GM10266 (cell line): ENCODE measurements around the gene JAZF1.

Experiments
- DNase-seq: peaks from one replicate; pipeline ENCODE4 v3.0.0; 2012; ENCODE audit errors: extremely low spot score
- CTCF ChIP-seq: IDR thresholded peaks from 2 replicates; pipeline ENCODE4 v1.5.1; 2012; ENCODE audit warnings: mild to moderate bottlenecking, low read depth; ENCODE audit not compliant: control insufficient read depth, insufficient read depth; ENCODE audit errors: missing control alignments

Gene JAZF1

GRCh38 chr7:28174442-28174841 lies 6.2 kb downstream of the JAZF1 start:
- DNase-seq = no peak
- TF ChIP-seq CTCF = no peak

- no peak for DNase-seq
- TF ChIP-seq CTCF = no peak
Measured at GRCh38 chr7:28173531-28173930, 7.1 kb downstream of the JAZF1 start.

- no peak for DNase-seq
- no peak for TF ChIP-seq CTCF
Measured at GRCh38 chr7:28172958-28173357, 7.6 kb downstream of the JAZF1 start.

- TF ChIP-seq CTCF = no peak
- no peak for DNase-seq
Measured at GRCh38 chr7:28170701-28171100, 9.9 kb downstream of the JAZF1 start.

- no peak for TF ChIP-seq CTCF
- DNase-seq = no peak
Measured at GRCh38 chr7:28169230-28169629, 11.4 kb downstream of the JAZF1 start.

GRCh38 chr7:28168393-28169158 lies 12.0 kb downstream of the JAZF1 start:
- no peak for TF ChIP-seq CTCF
- DNase-seq = no peak

GRCh38 chr7:28166982-28167715 lies 13.4 kb downstream of the JAZF1 start:
- no peak for TF ChIP-seq CTCF
- DNase-seq = no peak
